ENCODE results near the gene L1TD1. TPM values are rescaled to one million over a fixed set of nuclear protein-coding genes. Genes with fewer than 3 reads are reported as not detected.

The L1TD1 gene
- total RNA-seq, 4 donors from 2014 or later, result 2.0 to 5.4 (median 3.4) TPM; not detected in 1

DNA sequence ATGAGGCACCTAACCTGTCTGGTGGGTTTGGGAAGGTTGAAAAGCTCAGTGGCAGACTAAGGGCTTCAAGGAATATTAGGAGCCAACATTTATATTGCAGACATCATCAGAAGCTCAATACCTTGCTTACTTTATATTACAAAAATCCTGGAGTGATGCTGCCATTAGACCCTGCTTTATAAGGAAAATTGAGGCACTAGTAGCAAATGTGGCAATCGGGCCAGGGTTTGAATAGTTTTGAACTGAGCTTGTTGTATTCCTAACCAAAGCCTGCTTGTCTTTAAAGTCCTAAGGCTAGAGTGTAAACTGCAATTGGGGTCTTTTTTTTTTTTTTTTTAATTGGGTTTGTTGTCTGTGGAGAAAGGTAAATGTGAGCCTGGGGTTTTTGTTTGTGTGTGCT is 14.3 kb downstream of the L1TD1 start:
- Histone ChIP-seq H3K4me1 (no peaks in the 10 kb centered on the region), H3K36me3 (no peaks in the 10 kb centered on the region), H3K27me3 (no peaks in the 10 kb centered on the region), H3K9me3 (peaks cover 11 to 13% of the 10 kb centered on the region in 2 donors), H3K4me3 (no peak overlapping the region), H3K27ac (no peak overlapping the region)
- 0 to 67% methylated on average over 1 of the region's 1 CpG for WGBS, 2 donors (ENCODE audit: low coverage in 1 of 2)
- no peak for TF ChIP-seq POLR2AphosphoS5 (IDR thresholded peaks at IDR 0.05)
- TF ChIP-seq, protein P1, sequence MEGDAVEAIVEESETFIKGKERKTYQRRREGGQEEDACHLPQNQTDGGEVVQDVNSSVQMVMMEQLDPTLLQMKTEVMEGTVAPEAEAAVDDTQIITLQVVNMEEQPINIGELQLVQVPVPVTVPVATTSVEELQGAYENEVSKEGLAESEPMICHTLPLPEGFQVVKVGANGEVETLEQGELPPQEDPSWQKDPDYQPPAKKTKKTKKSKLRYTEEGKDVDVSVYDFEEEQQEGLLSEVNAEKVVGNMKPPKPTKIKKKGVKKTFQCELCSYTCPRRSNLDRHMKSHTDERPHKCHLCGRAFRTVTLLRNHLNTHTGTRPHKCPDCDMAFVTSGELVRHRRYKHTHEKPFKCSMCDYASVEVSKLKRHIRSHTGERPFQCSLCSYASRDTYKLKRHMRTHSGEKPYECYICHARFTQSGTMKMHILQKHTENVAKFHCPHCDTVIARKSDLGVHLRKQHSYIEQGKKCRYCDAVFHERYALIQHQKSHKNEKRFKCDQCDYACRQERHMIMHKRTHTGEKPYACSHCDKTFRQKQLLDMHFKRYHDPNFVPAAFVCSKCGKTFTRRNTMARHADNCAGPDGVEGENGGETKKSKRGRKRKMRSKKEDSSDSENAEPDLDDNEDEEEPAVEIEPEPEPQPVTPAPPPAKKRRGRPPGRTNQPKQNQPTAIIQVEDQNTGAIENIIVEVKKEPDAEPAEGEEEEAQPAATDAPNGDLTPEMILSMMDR (IDR thresholded peaks at IDR 0.05), result no peak
- TF ChIP-seq POLR2A (IDR thresholded peaks at IDR 0.05), result no peak
- TF ChIP-seq EP300 (IDR thresholded peaks at IDR 0.05; ENCODE audit: low read depth), result no peak
- in situ Hi-C loops (cut with MboI; ENCODE audit: low pct_ligation_motif_present in 1 of 4, low pct_unique_long_range_greater_than_20kb in 1 of 4, low sequenced_read_pairs in 3 of 4) (no loop called here), intact Hi-C loops (cut with DNase I; ENCODE audit: low total_unique reads) (no loop called here)
- DNase-seq, result no peak

DNA sequence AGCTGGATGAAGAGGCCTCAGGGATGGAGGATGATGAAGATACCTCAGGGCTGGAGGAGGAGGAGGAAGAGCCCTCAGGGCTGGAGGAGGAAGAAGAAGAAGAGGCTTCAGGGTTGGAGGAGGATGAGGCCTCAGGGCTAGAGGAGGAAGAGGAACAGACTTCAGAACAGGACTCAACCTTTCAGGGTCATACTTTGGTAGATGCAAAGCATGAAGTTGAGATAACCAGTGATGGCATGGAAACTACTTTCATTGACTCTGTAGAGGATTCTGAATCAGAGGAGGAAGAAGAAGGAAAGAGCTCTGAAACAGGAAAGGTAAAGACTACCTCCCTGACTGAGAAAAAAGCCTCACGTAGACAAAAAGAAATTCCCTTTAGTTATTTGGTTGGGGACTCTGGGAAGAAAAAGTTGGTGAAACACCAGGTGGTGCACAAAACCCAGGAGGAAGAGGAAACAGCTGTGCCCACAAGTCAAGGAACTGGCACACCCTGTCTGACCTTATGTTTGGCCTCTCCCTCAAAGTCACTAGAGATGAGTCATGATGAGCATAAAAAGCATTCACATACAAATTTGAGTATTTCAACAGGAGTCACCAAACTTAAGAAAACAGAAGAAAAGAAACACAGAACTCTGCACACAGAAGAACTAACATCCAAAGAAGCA is 15.4 kb downstream of the L1TD1 start:
- Histone ChIP-seq H3K36me3 (no peaks in the 10 kb centered on the region), H3K4me3 (no peak overlapping the region), H3K4me1 (no peaks in the 10 kb centered on the region), H3K9me3 (peaks cover 11 to 13% of the 10 kb centered on the region in 2 donors), H3K27me3 (no peaks in the 10 kb centered on the region), H3K27ac (peak overlapping the region in 1 of 4 donors; percentile 9)
- 67 to 76% methylated on average over 1 of the region's 1 CpG for WGBS, 2 donors (ENCODE audit: low coverage in 1 of 2)
- in situ Hi-C loops (cut with MboI; ENCODE audit: low pct_ligation_motif_present in 1 of 4, low pct_unique_long_range_greater_than_20kb in 1 of 4, low sequenced_read_pairs in 3 of 4), result no loop called here
- DNase-seq, result no peak
- no peak for TF ChIP-seq EP300 (IDR thresholded peaks at IDR 0.05; ENCODE audit: low read depth)
- TF ChIP-seq POLR2AphosphoS5 (IDR thresholded peaks at IDR 0.05), result no peak
- TF ChIP-seq POLR2A (IDR thresholded peaks at IDR 0.05), result no peak
- TF ChIP-seq, protein P1 (IDR thresholded peaks at IDR 0.05), result no peak
- intact Hi-C loops (cut with DNase I; ENCODE audit: low total_unique reads), result no loop called here

DNA sequence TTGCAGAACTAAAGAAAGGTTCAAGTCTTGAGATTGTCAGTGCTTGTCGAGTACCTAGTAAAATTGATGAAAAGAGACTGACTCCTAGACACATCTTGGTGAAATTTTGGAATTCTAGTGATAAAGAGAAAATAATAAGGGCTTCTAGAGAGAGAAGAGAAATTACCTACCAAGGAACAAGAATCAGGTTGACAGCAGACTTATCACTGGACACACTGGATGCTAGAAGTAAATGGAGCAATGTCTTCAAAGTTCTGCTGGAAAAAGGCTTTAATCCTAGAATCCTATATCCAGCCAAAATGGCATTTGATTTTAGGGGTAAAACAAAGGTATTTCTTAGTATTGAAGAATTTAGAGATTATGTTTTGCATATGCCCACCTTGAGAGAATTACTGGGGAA is 16.3 kb downstream of the L1TD1 start:
- Histone ChIP-seq H3K9me3 (peaks cover 11 to 13% of the 10 kb centered on the region in 2 donors), H3K27me3 (no peaks in the 10 kb centered on the region), H3K27ac (no peak overlapping the region), H3K4me1 (no peaks in the 10 kb centered on the region), H3K36me3 (no peaks in the 10 kb centered on the region), H3K4me3 (no peak overlapping the region)
- in situ Hi-C loops (cut with MboI; ENCODE audit: low pct_ligation_motif_present in 1 of 4, low pct_unique_long_range_greater_than_20kb in 1 of 4, low sequenced_read_pairs in 3 of 4) (no loop called here), intact Hi-C loops (cut with DNase I; ENCODE audit: low total_unique reads) (no loop called here)
- 92% methylated on average over 1 of the region's 1 CpG for WGBS, 2 donors (ENCODE audit: low coverage in 1 of 2)
- TF ChIP-seq, protein P1 (IDR thresholded peaks at IDR 0.05), result no peak
- TF ChIP-seq POLR2AphosphoS5 (IDR thresholded peaks at IDR 0.05) (no peak), EP300 (IDR thresholded peaks at IDR 0.05; ENCODE audit: low read depth) (no peak), POLR2A (IDR thresholded peaks at IDR 0.05) (no peak)
- DNase-seq, result no peak

DNA sequence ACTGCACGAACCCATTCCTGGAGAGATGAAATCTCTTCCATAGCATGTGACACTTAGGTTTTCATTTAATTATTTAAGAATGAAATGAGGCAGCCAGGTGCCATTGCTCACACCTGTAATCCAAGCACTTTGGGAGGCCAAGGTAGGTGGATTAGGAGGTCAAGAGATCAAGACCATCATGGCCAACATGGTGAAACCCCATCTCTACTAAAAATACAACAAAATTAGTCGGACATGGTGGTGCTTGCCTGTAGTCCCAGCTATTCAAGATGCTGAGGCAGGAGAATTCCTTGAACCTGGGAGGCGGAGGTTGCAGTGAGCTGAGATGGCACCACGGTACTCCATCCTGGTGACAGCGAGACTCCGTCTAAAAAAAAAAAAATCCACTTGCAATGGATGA is 17.8 kb downstream of the L1TD1 start:
- intact Hi-C loops (cut with DNase I; ENCODE audit: low total_unique reads) (no loop called here), in situ Hi-C loops (cut with MboI; ENCODE audit: low pct_ligation_motif_present in 1 of 4, low pct_unique_long_range_greater_than_20kb in 1 of 4, low sequenced_read_pairs in 3 of 4) (no loop called here)
- DNase-seq, result no peak

More for the DNA sequence above, 17.8 kb downstream of the L1TD1 start:
- Histone ChIP-seq H3K36me3 (no peaks in the 10 kb centered on the region), H3K4me3 (no peak overlapping the region), H3K9me3 (peaks cover 11 to 13% of the 10 kb centered on the region in 2 donors), H3K27ac (no peak overlapping the region), H3K4me1 (no peaks in the 10 kb centered on the region), H3K27me3 (no peaks in the 10 kb centered on the region)
- 88 to 96% methylated on average over 6 of the region's 6 CpGs for WGBS, 2 donors (ENCODE audit: low coverage in 1 of 2)
- TF ChIP-seq POLR2A (IDR thresholded peaks at IDR 0.05) (no peak), EP300 (IDR thresholded peaks at IDR 0.05; ENCODE audit: low read depth) (no peak), POLR2AphosphoS5 (IDR thresholded peaks at IDR 0.05) (no peak)
- TF ChIP-seq, protein P1 (IDR thresholded peaks at IDR 0.05), result no peak

All from transverse colon (tissue), 4 donors.